Measurements from ENCODE around the gene NEBL.

The NEBL gene

DNA sequence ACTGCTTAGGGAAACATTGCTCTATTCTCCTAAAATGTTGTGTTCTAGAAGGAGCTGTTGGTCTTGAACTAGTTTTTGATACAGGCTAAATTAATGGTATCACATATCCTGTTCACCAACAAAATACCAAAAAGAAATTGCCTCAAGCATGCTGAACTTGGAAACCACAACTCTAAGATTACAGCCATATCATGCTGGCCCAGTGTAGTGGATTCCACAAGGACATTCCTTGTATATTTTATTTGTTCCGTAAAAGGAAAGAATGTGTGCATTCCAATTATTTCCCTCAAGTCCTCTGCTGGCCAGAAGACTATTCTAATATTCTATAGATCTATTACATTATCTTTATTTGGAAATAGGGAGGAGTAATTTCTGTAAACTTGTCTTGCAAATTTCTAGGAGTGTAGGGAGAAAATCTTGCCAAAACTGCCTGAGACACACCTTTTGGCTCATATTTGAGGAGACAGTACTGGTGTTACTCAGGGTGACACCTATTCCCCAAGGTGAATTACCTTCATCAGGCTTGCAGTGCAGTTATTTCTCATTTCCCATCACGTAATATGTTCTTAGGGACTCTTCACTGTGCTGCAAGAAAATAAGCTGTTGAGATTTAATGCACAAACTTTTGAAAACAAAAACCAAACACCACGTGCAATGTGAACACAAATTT, 1.9 kb upstream of the NEBL start:
- ATAC-seq: no peak

DNA sequence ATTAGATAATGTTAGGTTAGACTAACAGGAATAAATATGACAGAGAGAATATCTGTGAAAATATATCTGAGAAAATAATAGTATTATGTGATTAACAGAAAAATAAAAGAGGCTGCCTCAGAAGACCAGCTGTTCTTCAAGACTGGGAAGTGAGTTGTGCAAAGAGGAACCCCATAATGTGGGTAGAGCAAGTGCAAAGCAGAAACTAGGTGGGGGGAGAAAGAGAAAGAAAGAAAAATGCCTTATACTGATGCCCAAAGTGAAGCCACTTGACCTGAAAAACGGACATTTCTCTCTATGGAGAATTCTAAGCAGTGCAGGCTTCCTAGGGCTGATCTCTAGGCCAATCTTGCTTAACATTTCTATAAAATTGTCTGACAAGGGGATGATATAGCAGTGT, 3.8 kb downstream of the NEBL start:
- no peak for ATAC-seq

- no peak for ATAC-seq
Observed at GRCh38 chr10:20892796-20893195, 4.3 kb downstream of the NEBL start.

GRCh38 chr10:20892011-20892585, 5.0 kb downstream of the NEBL start:
- ATAC-seq: no peak

DNA sequence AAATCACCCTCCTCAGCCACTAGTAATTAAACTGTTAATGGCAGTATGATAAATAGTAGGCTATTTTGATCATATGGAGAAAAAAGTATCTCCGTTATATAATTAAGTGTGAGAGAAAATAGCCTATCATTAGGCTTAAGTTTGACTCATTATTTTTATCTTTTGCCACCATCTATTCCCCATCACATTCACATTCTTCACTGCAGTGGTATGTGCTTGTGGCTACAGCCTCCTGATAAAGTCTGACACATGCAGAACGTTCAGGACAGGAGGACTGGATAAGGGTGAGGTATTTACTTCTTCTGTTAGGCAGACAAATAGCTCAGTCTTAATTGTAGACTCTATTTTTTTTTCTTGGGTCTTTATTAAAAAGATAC, 5.8 kb downstream of the NEBL start:
- no peak for ATAC-seq

GRCh38 chr10:20890491-20891337, 6.4 kb downstream of the NEBL start:
- ATAC-seq: no peak

- no peak for ATAC-seq
Observed at GRCh38 chr10:20890009-20890408, 7.1 kb downstream of the NEBL start.

DNA sequence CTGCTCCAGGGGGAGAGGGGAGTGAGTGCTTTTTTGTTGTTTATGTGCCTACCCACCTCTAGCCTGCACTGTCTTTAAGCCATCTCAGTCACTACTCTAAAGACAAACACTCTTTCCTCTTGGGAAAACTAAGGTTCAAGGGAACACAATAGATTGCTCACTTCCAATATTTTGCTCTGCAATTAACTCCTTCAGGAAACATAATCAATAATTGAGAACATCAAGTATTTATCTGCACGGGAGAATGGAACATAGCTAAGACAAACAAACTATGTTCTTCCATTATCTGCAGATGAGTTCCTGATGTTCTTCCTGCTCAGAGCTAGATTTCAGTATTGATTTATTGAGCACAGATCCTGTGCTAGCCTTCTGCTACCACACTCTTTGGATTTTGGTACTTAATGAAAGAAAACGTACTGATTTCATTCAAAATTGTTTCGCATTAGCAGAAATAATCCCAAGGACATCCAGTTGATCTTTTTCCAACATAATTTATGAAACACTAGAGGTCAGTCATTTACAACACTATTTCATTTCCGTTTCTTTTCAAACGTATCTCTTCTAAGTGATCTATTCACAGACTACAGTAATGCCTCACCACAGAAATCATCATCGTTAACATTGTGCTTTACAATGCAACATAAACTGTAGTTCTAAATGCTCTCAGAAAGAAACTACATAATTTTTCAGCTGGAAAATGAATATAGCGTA, 8.3 kb downstream of the NEBL start:
- ATAC-seq: no peak

DNA sequence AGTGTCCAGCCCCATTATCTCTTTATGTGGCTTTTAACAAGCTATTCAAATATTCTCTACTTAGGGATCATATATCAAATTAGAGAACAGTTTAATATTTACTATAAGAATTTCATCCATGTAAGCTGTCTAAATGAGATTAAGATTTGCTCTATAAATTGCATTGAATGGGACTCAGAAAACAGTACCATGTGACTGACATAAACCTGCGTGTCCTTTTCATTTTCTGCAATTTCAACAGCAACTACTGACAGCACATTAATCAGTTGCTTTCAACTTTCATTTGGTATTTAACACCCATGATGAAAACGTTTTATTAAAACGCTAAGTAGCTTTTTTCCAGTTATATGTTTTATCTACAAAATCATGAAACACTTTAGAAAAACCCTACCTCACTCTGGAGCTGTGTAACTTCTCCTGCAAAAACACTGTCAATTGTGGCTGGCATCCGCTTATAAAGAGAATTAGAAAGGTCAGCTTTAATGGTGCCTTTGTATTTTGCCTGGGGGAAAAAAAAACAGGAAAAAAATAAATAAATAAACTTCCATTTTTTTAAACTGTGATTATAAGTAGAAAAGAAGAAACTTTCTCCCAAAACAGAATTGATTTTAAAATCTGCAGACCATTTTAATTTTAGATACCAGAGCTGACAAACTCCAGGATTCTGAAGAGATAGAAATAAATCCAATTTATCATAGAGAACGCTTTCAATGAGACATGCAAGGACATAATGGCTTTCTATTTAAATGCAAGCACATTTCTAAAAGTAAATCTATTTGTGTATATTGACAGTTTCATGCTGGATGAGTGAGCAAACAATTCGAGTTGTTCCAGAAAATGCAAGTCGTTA, 9.2 kb downstream of the NEBL start:
- no peak for ATAC-seq

DNA sequence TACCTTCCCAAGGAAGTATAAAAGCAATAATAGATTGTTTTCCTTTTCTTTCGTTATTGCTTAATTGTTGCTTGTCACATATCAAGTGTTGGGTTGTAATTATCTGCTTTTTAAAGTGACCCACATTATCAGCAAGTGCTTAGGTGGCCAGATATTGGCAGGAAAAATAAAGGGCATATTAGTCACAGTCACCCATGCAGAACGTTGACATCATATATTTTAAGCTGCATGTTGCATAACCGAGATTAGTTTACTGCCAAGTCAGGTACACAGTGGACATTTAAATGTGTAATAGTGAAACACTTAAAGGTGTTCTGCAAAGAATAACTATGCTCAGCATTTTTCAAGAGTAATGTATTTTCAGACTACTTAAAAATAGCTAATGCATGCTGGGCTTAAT, 11.4 kb downstream of the NEBL start:
- ATAC-seq: no peak

DNA sequence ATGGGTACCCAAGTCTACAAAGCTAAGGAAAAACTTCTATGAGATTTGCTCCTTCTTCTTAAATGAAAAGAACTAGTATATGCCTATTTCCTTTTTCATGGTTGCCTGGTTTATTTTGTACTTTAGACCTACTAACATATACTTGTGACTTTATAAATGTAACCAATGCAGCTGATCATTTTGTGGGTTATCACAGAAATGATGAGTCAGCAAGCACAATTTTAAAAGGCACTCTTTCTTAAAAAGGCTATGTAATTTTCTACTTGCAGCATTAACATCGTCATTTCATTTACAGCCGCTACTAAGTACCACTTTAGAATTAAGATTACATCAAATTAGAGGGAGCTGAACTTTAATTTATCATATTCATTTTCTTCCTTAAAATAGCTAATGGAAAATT, 13.6 kb downstream of the NEBL start:
- no peak for ATAC-seq

- ATAC-seq: no peak
Observed at GRCh38 chr10:20882091-20882490, 15.0 kb downstream of the NEBL start.

- ATAC-seq: no peak
Observed at GRCh38 chr10:20879136-20879535, 18.0 kb downstream of the NEBL start.

GRCh38 chr10:20877986-20878983, 18.8 kb downstream of the NEBL start:
- ATAC-seq: no peak

DNA sequence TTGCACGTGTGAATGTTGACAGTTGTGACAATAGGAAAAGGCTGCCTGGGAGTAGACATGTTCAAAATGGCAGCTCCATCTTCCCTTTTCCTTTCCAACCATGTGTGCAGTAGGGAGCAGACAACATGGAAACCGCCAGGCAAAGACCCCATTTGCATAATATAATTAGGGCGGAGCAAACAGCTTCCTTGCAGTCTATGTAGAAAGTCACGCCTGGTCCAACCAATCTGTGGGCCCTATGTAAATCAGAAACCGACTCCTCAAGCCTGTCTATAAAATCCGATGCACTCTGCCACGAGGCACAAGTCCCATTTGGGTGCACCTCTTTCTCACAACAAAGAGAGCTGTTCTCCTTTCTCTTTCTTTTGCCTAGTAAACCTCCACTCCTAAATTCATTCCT, 19.6 kb downstream of the NEBL start:
- ATAC-seq: no peak

DNA sequence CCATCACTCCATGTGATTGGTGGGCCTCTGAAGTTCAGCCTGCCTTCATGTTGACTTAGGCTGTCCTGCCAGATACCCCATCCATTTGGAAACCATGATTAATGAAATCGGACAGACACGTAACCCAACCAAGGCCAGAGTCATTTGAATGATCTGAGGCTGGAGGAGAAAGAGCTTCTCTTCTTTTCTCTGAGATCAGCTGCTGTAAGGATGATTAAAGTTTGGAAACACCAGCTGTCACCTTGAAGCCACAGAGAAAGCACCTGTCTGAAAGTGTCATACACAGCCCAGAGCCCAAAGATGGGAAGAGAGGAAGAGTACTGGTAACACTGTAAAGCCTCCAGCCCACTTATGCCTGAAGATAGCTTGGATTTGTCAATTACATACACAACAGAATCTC, 22.9 kb downstream of the NEBL start:
- no peak for ATAC-seq

DNA sequence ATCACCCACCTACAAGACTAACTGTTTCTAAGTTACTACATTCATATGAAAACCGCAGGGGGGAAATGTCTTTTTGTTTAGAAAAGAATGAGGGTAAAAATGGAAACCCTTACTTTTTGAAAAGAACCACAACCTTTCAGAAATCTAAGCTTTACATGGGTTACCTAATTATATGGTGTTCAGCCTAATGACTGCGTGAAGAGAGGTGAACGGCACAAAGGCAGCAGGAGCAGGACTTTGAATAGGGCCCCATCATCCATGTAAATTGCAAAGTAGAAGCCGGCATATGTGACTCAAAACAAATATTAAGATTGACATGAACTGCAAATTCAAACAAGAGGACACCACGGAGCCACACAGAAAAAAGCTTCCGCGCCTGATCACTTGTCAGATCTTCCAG, 25.1 kb downstream of the NEBL start:
- no peak for ATAC-seq

GRCh38 chr10:20870834-20871233, 26.3 kb downstream of the NEBL start:
- ATAC-seq: no peak

GRCh38 chr10:20863008-20863407, 34.1 kb downstream of the NEBL start:
- no peak for ATAC-seq

DNA sequence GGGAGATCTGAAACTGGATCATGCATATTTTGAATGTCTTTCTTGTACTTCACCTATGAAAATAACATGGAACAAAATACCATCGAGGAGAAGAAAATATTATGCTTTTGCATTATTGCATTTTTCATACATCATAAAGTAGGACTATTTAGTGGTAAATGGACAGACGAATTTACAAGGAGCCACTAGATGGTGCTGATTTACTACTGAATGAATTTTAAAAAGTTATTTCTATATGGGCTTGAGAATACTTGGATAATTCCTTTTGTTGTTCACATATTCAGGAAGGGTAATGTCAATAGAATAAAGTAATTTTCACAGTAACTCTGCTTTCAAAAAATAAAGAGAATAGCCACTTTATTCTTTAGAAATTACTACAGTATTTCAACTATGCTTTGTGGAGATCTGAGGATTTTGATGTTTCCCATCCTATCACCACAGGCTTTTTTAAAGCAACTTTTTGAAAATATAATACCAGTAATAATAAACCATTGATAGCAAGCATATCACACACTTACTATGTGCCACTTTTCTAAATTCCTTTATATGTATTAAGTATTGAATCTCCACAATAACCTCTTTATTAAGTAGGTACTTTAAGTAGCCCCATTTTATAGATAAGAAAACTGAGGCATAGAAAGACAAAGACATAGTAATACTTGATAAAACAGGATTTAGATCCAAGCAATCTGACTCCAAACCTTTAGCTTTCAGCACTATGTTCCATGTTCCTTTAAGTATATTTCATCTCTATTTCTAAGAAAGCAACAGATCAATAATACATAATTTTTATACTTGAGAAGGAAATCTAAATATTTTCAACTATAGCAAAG, 38.6 kb downstream of the NEBL start:
- ATAC-seq: no peak

Measured in activated CD4-positive, CD25-positive, alpha-beta regulatory T cell treated with anti-CD3 and anti-CD28 coated beads, Interleukin-2, amount 50 U/mL, for 24 hours (primary cell).